Measurements from ENCODE around the gene HEY2. TPM values are rescaled to one million over a fixed set of nuclear protein-coding genes. Genes with fewer than 3 reads are reported as not detected.

HEY2 gene
- total and polyA plus RNA-seq, 10 of the 15 experiments (the other 5 are each of a cell fraction or from before 2014, with no cell fraction given), result 0.01 to 0.32 (median 0.08) TPM; not detected in 4

- TF ChIP-seq MEF2B (IDR thresholded peaks at IDR 0.05; ENCODE audit: partially characterized antibody, poor library complexity, severe bottlenecking), result no peak
- TF ChIP-seq HCFC1 (IDR thresholded peaks at IDR 0.05; ENCODE audit: low read length), result 0 out of 2 replicates have a peak, but pooled peaks have one; percentile 3
- no peak; the same call in none of the 2 replicates for TF ChIP-seq ATF7 (IDR thresholded peaks at IDR 0.05; ENCODE audit: low read depth)
- no peak for TF ChIP-seq TBL1XR1 (IDR thresholded peaks at IDR 0.05; ENCODE audit: low read depth, low read length)
- no peak for TF ChIP-seq ZBED1 (IDR thresholded peaks at IDR 0.05; ENCODE audit: borderline replicate concordance)
- TF ChIP-seq MYB (IDR thresholded peaks at IDR 0.05; ENCODE audit: borderline replicate concordance, low read depth, low read length), result no peak
- no peak for TF ChIP-seq DPF2 (IDR thresholded peaks at IDR 0.05)
- no peak for TF ChIP-seq SMARCA5 (IDR thresholded peaks at IDR 0.05)
- no peak for TF ChIP-seq STAT1 (conservative IDR thresholded peaks at IDR 0.05)
- peak; percentile 8; the same call in 1 of the 3 replicates for TF ChIP-seq POU2F2 (IDR thresholded peaks at IDR 0.05; ENCODE audit: borderline replicate concordance, low read depth, low read length)
- TF ChIP-seq MXI1 (IDR thresholded peaks at IDR 0.05; ENCODE audit: low read depth, low read length), result no peak
- TF ChIP-seq SMAD1 (IDR thresholded peaks at IDR 0.05; ENCODE audit: low read depth, partially characterized antibody), result peak; percentile 14
- TF ChIP-seq RUNX3 (IDR thresholded peaks at IDR 0.05; ENCODE audit: low read length), result no peak; the same call in 1 of the 2 replicates
- no peak for TF ChIP-seq CHD4 (IDR thresholded peaks at IDR 0.05)
- no peak for TF ChIP-seq TCF12 (IDR thresholded peaks at IDR 0.05; ENCODE audit: low read depth, low read length)
- no peak for TF ChIP-seq FOXK2 (IDR thresholded peaks at IDR 0.05)
- TF ChIP-seq ZBTB40 (IDR thresholded peaks at IDR 0.05; ENCODE audit: borderline replicate concordance), result no peak; the same call in 1 of the 2 replicates
- no peak for TF ChIP-seq SPI1 (IDR thresholded peaks at IDR 0.05; ENCODE audit: borderline replicate concordance, insufficient read depth, low read depth, low read length)
- TF ChIP-seq SP1 (IDR thresholded peaks at IDR 0.05; ENCODE audit: low read depth, low read length), result no peak
- no peak for TF ChIP-seq SUZ12 (IDR thresholded peaks at IDR 0.05; ENCODE audit: unreplicated experiment)
- TF ChIP-seq MEF2A (IDR thresholded peaks at IDR 0.05; ENCODE audit: insufficient read depth, low read depth, low read length), result no peak
- TF ChIP-seq PML (IDR thresholded peaks at IDR 0.05; ENCODE audit: low read length), result peak; percentile 93
- TF ChIP-seq ZNF622 (IDR thresholded peaks at IDR 0.05), result no peak
- TF ChIP-seq POLR2A (IDR thresholded peaks at IDR 0.05; ENCODE audit: low read depth, low read length), result peak; percentile 87
- TF ChIP-seq EGR1 (IDR thresholded peaks at IDR 0.05; ENCODE audit: borderline replicate concordance in 1 of 2, low read depth in 2 of 2, low read length in 2 of 2), result no peak
- no peak for TF ChIP-seq PRDM15 (CRISPR knock-in tag; IDR thresholded peaks at IDR 0.05)
Observed at GRCh38 chr6:125780540-125781313, 31.3 kb downstream of the HEY2 start (continued).
